Measurements from ENCODE around the gene S100Z.
A peak's percentile ranks its signal among the peaks of the same experiment; 100 is the strongest.
"Not testable (repeated sequence)": the region's sequence is repeated elsewhere in the genome, so short reads cannot be mapped to it uniquely, and the experiment has no call there.

The S100Z gene

GRCh38 chr5:76893294-76893693 is 43.5 kb downstream of the S100Z start:
- no peak for DNase-seq

- no peak for DNase-seq
These were observed 46.4 kb downstream of the S100Z start for GRCh38 chr5:76896196-76896595.

- no peak for DNase-seq
These were observed 51.7 kb downstream of the S100Z start for GRCh38 chr5:76901522-76901921.

GRCh38 chr5:76908166-76908565 is 58.4 kb downstream of the S100Z start:
- DNase-seq = no peak

GRCh38 chr5:76910344-76910933 is 60.6 kb downstream of the S100Z start:
- not testable (repeated sequence) for DNase-seq

- not testable (repeated sequence) for DNase-seq
These were observed 64.9 kb downstream of the S100Z start for GRCh38 chr5:76914671-76915070.

- no peak for DNase-seq
These were observed 68.7 kb downstream of the S100Z start for GRCh38 chr5:76918539-76918938.

GRCh38 chr5:76920491-76920890 is 70.7 kb downstream of the S100Z start:
- no peak for DNase-seq

- no peak for DNase-seq
These were observed 76.7 kb downstream of the S100Z start for GRCh38 chr5:76926329-76927105.

GRCh38 chr5:76927961-76928360 is 78.1 kb downstream of the S100Z start:
- DNase-seq = no peak

GRCh38 chr5:76930083-76930482 is 80.3 kb downstream of the S100Z start:
- no peak for DNase-seq

GRCh38 chr5:76938177-76938576 is 88.4 kb downstream of the S100Z start:
- DNase-seq = peak; percentile 23

GRCh38 chr5:76941000-76941399 is 91.2 kb downstream of the S100Z start:
- DNase-seq = peak; percentile 33

GRCh38 chr5:76941442-76941841 is 91.6 kb downstream of the S100Z start:
- DNase-seq = no peak

- no peak for DNase-seq
These were observed 92.8 kb downstream of the S100Z start for GRCh38 chr5:76942581-76942980.

GRCh38 chr5:76943006-76943405 is 93.2 kb downstream of the S100Z start:
- no peak for DNase-seq

GRCh38 chr5:76944638-76945037 is 94.8 kb downstream of the S100Z start:
- no peak for DNase-seq

GRCh38 chr5:76945238-76945637 is 95.4 kb downstream of the S100Z start:
- DNase-seq = not testable (repeated sequence)

- DNase-seq = no peak
These were observed 96.3 kb downstream of the S100Z start for GRCh38 chr5:76946090-76946489.

GRCh38 chr5:76947082-76947503 is 97.3 kb downstream of the S100Z start:
- DNase-seq = no peak

- DNase-seq = no peak
These were observed 103.2 kb downstream of the S100Z start, which contains the start of gene CRHBP for GRCh38 chr5:76952795-76953536. Gene CRHBP, plus strand, starts transcription at chr5:76953045. Its CDS starts 90 bp downstream, at chr5:76953135.

GRCh38 chr5:76953551-76954382 is 104.0 kb downstream of the S100Z start:
- no peak for DNase-seq

GRCh38 chr5:76954383-76954763 is 104.6 kb downstream of the S100Z start:
- no peak for DNase-seq

All from activated CD4-positive, alpha-beta T cell treated with anti-CD3 and anti-CD28 coated beads, Interleukin-2, Interleukin-6, amounts not matched to agents 100 ng/mL and 50 ng/mL, durations not matched to agents 16 hours and 8 hours (primary cell).